Liver (tissue), 9 donors: ENCODE measurements around the gene RAD51. TPM values are rescaled to one million over a fixed set of nuclear protein-coding genes. Genes with fewer than 3 reads are reported as not detected.
A peak's percentile ranks its signal among the peaks of the same experiment; 100 is the strongest.

Source experiments
- DNase-seq: peaks from one replicate; pipeline ENCODE4 v3.0.0-alpha.2; 2017; ENCODE audit warnings: low spot score
- H3K27ac ChIP-seq, 2 donors: one replicate each; pipeline ENCODE4 v1.7.0; 2013; ENCODE audit warnings: inconsistent platforms in 2 of 2, low read length in 2 of 2, control low read depth in 1 of 2, low read depth in 1 of 2, mild to moderate bottlenecking in 1 of 2
- H3K27me3 ChIP-seq, 4 donors: one replicate each; pipeline versions ENCODE4 v1.6.1 to v1.7.0; 2013; ENCODE audit warnings: low read length in 3 of 4, inconsistent platforms in 1 of 4, mild to moderate bottlenecking in 1 of 4, moderate library complexity in 1 of 4; ENCODE audit not compliant: control insufficient read depth in 4 of 4, insufficient read depth in 4 of 4
- H3K36me3 ChIP-seq, 4 donors: one replicate each; pipeline versions ENCODE4 v1.6.1 to v1.7.0; 2013; ENCODE audit warnings: low read length in 3 of 4, mild to moderate bottlenecking in 3 of 4, low read depth in 1 of 4, moderate library complexity in 1 of 4; ENCODE audit not compliant: control insufficient read depth in 4 of 4, insufficient read depth in 3 of 4
- H3K4me1 ChIP-seq, 4 donors: one replicate each; pipeline versions ENCODE4 v1.6.1 to v1.7.0; 2013; ENCODE audit warnings: low read length in 3 of 4, mild to moderate bottlenecking in 3 of 4, moderate library complexity in 1 of 4; ENCODE audit not compliant: control insufficient read depth in 4 of 4, insufficient read depth in 4 of 4
- H3K4me3 ChIP-seq, 3 donors: one replicate each; pipeline versions ENCODE4 v1.6.1 to v1.7.0; 2013; ENCODE audit warnings: low read length in 3 of 3, control low read depth in 1 of 3, low read depth in 1 of 3, mild to moderate bottlenecking in 1 of 3
- H3K9ac ChIP-seq, 2 donors: one replicate each; pipeline ENCODE4 v1.7.0; 2013; ENCODE audit warnings: low read length in 2 of 2, mild to moderate bottlenecking in 2 of 2, moderate library complexity in 2 of 2, control low read depth in 1 of 2, low read depth in 1 of 2
- H3K9me3 ChIP-seq, 4 donors: one replicate each; pipeline versions ENCODE4 v1.6.1 to v1.7.0; 2013; ENCODE audit warnings: low read length in 3 of 4; ENCODE audit not compliant: control insufficient read depth in 4 of 4
- ATF3 ChIP-seq: IDR thresholded peaks from 2 replicates; pipeline ENCODE4 v1.6.1; 2016; ENCODE audit warnings: antibody characterized with exemption
- CTCF ChIP-seq: fragments of 150-350 bp; IDR thresholded peaks from 2 replicates; pipeline ENCODE4 v1.5.1; 2017; ENCODE audit warnings: improper control_type of control experiment, low read depth, low read length; ENCODE audit not compliant: missing input control
- FOXA2 ChIP-seq: IDR thresholded peaks from 2 replicates; pipeline ENCODE4 v1.6.1; 2016; ENCODE audit warnings: antibody characterized with exemption
- GABPA ChIP-seq, 2 donors: IDR thresholded peaks in 1 of 2; conservative IDR thresholded peaks in 1 of 2; 2 replicates each; pipeline ENCODE4 v1.6.1; 2016; ENCODE audit warnings: antibody characterized with exemption in 2 of 2, mild to moderate bottlenecking in 1 of 2, moderate library complexity in 1 of 2
- HNF4A ChIP-seq, 2 donors: conservative IDR thresholded peaks; 2 replicates each; pipeline ENCODE4 v1.6.1; 2016; ENCODE audit warnings: antibody characterized with exemption in 2 of 2, mild to moderate bottlenecking in 2 of 2
- HNF4G ChIP-seq: IDR thresholded peaks from 2 replicates; pipeline ENCODE4 v1.6.1; 2016; ENCODE audit warnings: antibody characterized with exemption
- JUND ChIP-seq, 2 donors: IDR thresholded peaks; 2 replicates each; pipeline ENCODE4 v1.6.1; 2016; ENCODE audit warnings: antibody characterized with exemption in 2 of 2
- MAX ChIP-seq: IDR thresholded peaks from 2 replicates; pipeline ENCODE4 v1.6.1; 2016; ENCODE audit warnings: antibody characterized with exemption
- NR2F2 ChIP-seq: IDR thresholded peaks from 2 replicates; pipeline ENCODE4 v1.6.1; 2016; ENCODE audit warnings: antibody characterized with exemption
- RAD21 ChIP-seq, 2 donors: IDR thresholded peaks; 2 replicates each; pipeline ENCODE4 v1.6.1; 2016; ENCODE audit warnings: antibody characterized with exemption in 2 of 2, mild to moderate bottlenecking in 2 of 2
- REST ChIP-seq: IDR thresholded peaks from 2 replicates; pipeline ENCODE4 v1.6.1; 2016; ENCODE audit warnings: antibody characterized with exemption, mild to moderate bottlenecking
- RXRA ChIP-seq, 2 donors: IDR thresholded peaks; 2 replicates each; pipeline ENCODE4 v1.6.1; 2017 to 2018; ENCODE audit warnings: antibody characterized with exemption in 2 of 2, mild to moderate bottlenecking in 1 of 2
- SP1 ChIP-seq: IDR thresholded peaks from 2 replicates; pipeline ENCODE4 v1.6.1; 2018; ENCODE audit warnings: antibody characterized with exemption, mild to moderate bottlenecking
- TAF1 ChIP-seq: conservative IDR thresholded peaks from 2 replicates; pipeline ENCODE4 v1.6.1; 2016; ENCODE audit warnings: antibody characterized with exemption, mild to moderate bottlenecking
- YY1 ChIP-seq: IDR thresholded peaks from 2 replicates; pipeline ENCODE4 v1.6.1; 2016; ENCODE audit warnings: antibody characterized with exemption, mild to moderate bottlenecking
- ZBTB33 ChIP-seq: IDR thresholded peaks from 2 replicates; pipeline ENCODE4 v1.6.1; 2016; ENCODE audit warnings: antibody characterized with exemption
- WGBS: extraction: QIAGEN DNeasy Blood & Tissue Kit; methylation state at CpG from one replicate; pipeline ENCODE4 v1.1.7; 2013; 5-methylcytosine and 5-hydroxymethylcytosine counted together
- polyA plus RNA-seq, 2 donors: library from polyadenylated mRNA; stranded (reverse) in 1 of 2; unstranded in 1 of 2; fragments of 200-250 nt in 1 of 2; fragments of >200 nt in 1 of 2; fragmentation: Nextera tagmentation in 1 of 2; extraction: Ambion mirVana in 1 of 2; gene quantifications; one replicate each; pipeline versions ENCODE4 v1.2.1 to v1.2.3, GENCODE V29; 2013 to 2015
- total RNA-seq, 2 donors: library from RNA; depleted of rRNA; stranded (reverse); fragments of >200 nt; gene quantifications; one replicate each; pipeline ENCODE4 v1.2.3, GENCODE V29; 2014
- donor health status: healthy.
- donor health status: healthy.
- donor health status: healthy.
- donor health status: healthy.
- donor health status: healthy.

The RAD51 gene
- total and polyA plus RNA-seq, 4 donors, result 0.25 to 11.3 (median 0.69) TPM

GRCh38 chr15:40764629-40765103 is 69.7 kb downstream of the RAD51 start:
- no peak for DNase-seq
- Histone ChIP-seq H3K4me3 (peak overlapping the region; percentile 54 to 93 (median 78)), H3K9me3 (no peaks in the 10 kb centered on the region), H3K27ac (peak overlapping the region; percentile 89 to 93), H3K27me3 (no peaks in the 10 kb centered on the region), H3K9ac (peak overlapping the region; percentile 82 to 88), H3K36me3 (peaks cover 0 to 18% (median 5%) of the 10 kb centered on the region in 4 donors), H3K4me1 (peaks cover 6 to 44% (median 22%) of the 10 kb centered on the region in 4 donors)
- no peak for TF ChIP-seq JUND (IDR thresholded peaks at IDR 0.05)
- TF ChIP-seq FOXA2, result no peak
- no peak for TF ChIP-seq RXRA (IDR thresholded peaks at IDR 0.05)
- TF ChIP-seq REST, result no peak
- TF ChIP-seq HNF4G, result no peak
- no peak for TF ChIP-seq CTCF
- TF ChIP-seq GABPA (IDR thresholded peaks at IDR 0.05 in 1 of 2, conservative IDR thresholded peaks at IDR 0.05 in 1 of 2), result no peak
- TF ChIP-seq RAD21 (IDR thresholded peaks at IDR 0.05), result no peak
- no peak for TF ChIP-seq TAF1
- no peak for TF ChIP-seq HNF4A (conservative IDR thresholded peaks at IDR 0.05)
- TF ChIP-seq YY1, result no peak
- no peak for TF ChIP-seq MAX
- no peak for TF ChIP-seq NR2F2
- no peak for TF ChIP-seq ATF3
- 10% methylated on average over 8 of the region's 8 CpGs for WGBS

GRCh38 chr15:40766194-40766815 is 71.3 kb downstream of the RAD51 start:
- Histone ChIP-seq H3K9me3 (no peaks in the 10 kb centered on the region), H3K4me1 (peaks cover 8 to 61% (median 34%) of the 10 kb centered on the region in 4 donors), H3K27ac (peak overlapping the region in 1 of 2 donors; percentile 89), H3K36me3 (peaks cover 0 to 20% (median 5%) of the 10 kb centered on the region in 4 donors), H3K4me3 (no peak overlapping the region), H3K27me3 (no peaks in the 10 kb centered on the region), H3K9ac (no peak overlapping the region)
- DNase-seq, result no peak
- no peak for TF ChIP-seq REST
- TF ChIP-seq SP1, result no peak
- no peak for TF ChIP-seq TAF1
- no peak for TF ChIP-seq FOXA2
- no peak for TF ChIP-seq ZBTB33
- no peak for TF ChIP-seq YY1
- no peak for TF ChIP-seq RAD21 (IDR thresholded peaks at IDR 0.05)
- TF ChIP-seq HNF4A (conservative IDR thresholded peaks at IDR 0.05), result no peak
- no peak for TF ChIP-seq NR2F2
- no peak for TF ChIP-seq RXRA (IDR thresholded peaks at IDR 0.05)
- no peak for TF ChIP-seq CTCF
- 78% methylated on average over 7 of the region's 7 CpGs for WGBS
